Kidney (tissue), 14 donors: ENCODE data around the gene VIT. TPM values are rescaled to one million over a fixed set of nuclear protein-coding genes. Genes with fewer than 3 reads are reported as not detected.

Source experiments
- DNase-seq, 5 donors: peaks; one replicate each; pipeline ENCODE4 v3.0.0-alpha.2; 2013 to 2020
- FAIRE-seq: peaks from 2 replicates; lab custom pipeline; 2012; peaks lifted over from hg19 to GRCh38; lab: Jason Lieb, UNC
- H3K27ac ChIP-seq, 2 donors: one replicate each; pipeline ENCODE4 v1.7.0; 2013; ENCODE audit warnings: low read depth in 2 of 2, low read length in 2 of 2, inconsistent platforms in 1 of 2
- H3K27me3 ChIP-seq: one replicate; pipeline ENCODE4 v1.7.1; 2013; ENCODE audit warnings: low read length, inconsistent platforms; ENCODE audit not compliant: control insufficient read depth, insufficient read depth
- H3K36me3 ChIP-seq, 3 donors: one replicate each; pipeline versions ENCODE4 v1.7.0 to v1.7.1; 2013; ENCODE audit warnings: low read length in 3 of 3, control low read depth in 1 of 3, inconsistent platforms in 1 of 3; ENCODE audit not compliant: insufficient read depth in 3 of 3, control insufficient read depth in 2 of 3
- H3K4me1 ChIP-seq, 3 donors: one replicate each; pipeline versions ENCODE4 v1.7.0 to v1.7.1; 2013; ENCODE audit warnings: low read length in 3 of 3, inconsistent platforms in 1 of 3, low read depth in 1 of 3; ENCODE audit not compliant: control insufficient read depth in 2 of 3, insufficient read depth in 2 of 3
- H3K4me3 ChIP-seq, 3 donors: one replicate each; pipeline versions ENCODE4 v1.7.0 to v1.8.1; 2013; ENCODE audit warnings: low read length in 3 of 3, control low read depth in 1 of 3, inconsistent platforms in 1 of 3
- H3K9ac ChIP-seq, 3 donors: one replicate each; pipeline versions ENCODE4 v1.7.0 to v1.7.1; 2013; ENCODE audit warnings: low read length in 3 of 3, control low read depth in 1 of 3, inconsistent platforms in 1 of 3
- H3K9me3 ChIP-seq, 3 donors: one replicate each; pipeline versions ENCODE4 v1.7.0 to v1.7.1; 2013; ENCODE audit warnings: low read length in 3 of 3, control low read depth in 1 of 3, inconsistent platforms in 1 of 3; ENCODE audit not compliant: control insufficient read depth in 2 of 3, insufficient read depth in 1 of 3
- CTCF ChIP-seq: IDR thresholded peaks from 3 replicates; pipeline ENCODE4 v1.5.1; 2012; ENCODE audit warnings: mild to moderate bottlenecking, moderate library complexity, borderline replicate concordance; ENCODE audit not compliant: insufficient read depth; ENCODE audit errors: extremely low read depth
- intact Hi-C: fragments of 100-400 bp; cut with DNase I; formaldehyde crosslinking; loops from one replicate; pipeline ENCODE4 v1.11.1; 2022
- polyA plus RNA-seq: library from polyadenylated mRNA; stranded (reverse); fragments of 350-450 nt; fragmentation: Illumina TruSeq; extraction: RNeasy Lipid Tissue Mini Kit (QIAGEN cat#74804); gene quantifications from one replicate; pipeline ENCODE4 v1.2.3, GENCODE V29; 2014; ENCODE audit warnings: low read depth, low replicate concordance; ENCODE audit not compliant: insufficient read depth
- total RNA-seq: library from RNA; stranded (reverse); fragmentation: NEBNext Ultra II Directional; extraction: Animal tissue kit (Norgen Biotek cat#: 25700); gene quantifications from one replicate; pipeline ENCODE4 v1.2.1, GENCODE V29; 2021
- donor health status: control.
- donor health status: control.
- donor health status: control.
- donor health status: control.
- donor health status: control.
- donor health status: DM: yes; HTN: yes; CAD: no.
- donor health status: Normal renal cell carcinoma (clear cell type).

Gene VIT
- total and polyA plus RNA-seq, 2 donors from 2014 or later, result 0.15 TPM; not detected in 1

DNA sequence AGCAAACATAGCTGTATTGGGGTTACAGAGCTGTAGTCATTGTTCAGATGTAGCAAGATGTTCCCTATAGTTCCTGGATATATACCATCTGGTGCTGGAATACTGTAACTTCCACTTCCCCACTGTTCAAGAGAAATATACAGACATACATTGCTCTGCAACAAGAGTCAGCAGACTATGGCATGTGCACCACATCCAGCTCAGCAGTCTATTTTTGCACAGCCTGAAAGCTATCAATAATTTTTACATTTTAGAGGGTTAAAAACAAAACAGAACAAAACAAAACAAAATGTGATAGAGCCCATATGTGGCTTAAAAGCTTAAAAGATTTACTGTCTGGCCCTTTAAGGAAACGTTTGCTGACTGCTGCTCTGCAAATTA, 31.8 kb upstream of the VIT start:
- Histone ChIP-seq H3K9me3 (no peaks in the 10 kb centered on the region), H3K4me3 (no peak overlapping the region), H3K27me3 (no peaks in the 10 kb centered on the region), H3K4me1 (no peaks in the 10 kb centered on the region), H3K27ac (no peak overlapping the region), H3K9ac (no peak overlapping the region), H3K36me3 (no peaks in the 10 kb centered on the region)
- intact Hi-C loops, result no loop called here
- peak in 2 of 5 donors; percentile 67 to 89 for DNase-seq
- no peak for TF ChIP-seq CTCF
- no peak for FAIRE-seq

GRCh38 chr2:36667931-36668330, 28.6 kb upstream of the VIT start:
- H3K36me3 ChIP-seq, result no peaks in the 10 kb centered on the region
- DNase-seq (no peak), FAIRE-seq (no peak)
- no peaks in the 10 kb centered on the region for H3K27me3 ChIP-seq
- no peaks in the 10 kb centered on the region for H3K4me1 ChIP-seq
- TF ChIP-seq CTCF, result no peak
- no peak overlapping the region for H3K4me3 ChIP-seq
- no peak overlapping the region for H3K9ac ChIP-seq
- H3K9me3 ChIP-seq, result no peaks in the 10 kb centered on the region
- H3K27ac ChIP-seq, result no peak overlapping the region
- intact Hi-C loops, result no loop called here

DNA sequence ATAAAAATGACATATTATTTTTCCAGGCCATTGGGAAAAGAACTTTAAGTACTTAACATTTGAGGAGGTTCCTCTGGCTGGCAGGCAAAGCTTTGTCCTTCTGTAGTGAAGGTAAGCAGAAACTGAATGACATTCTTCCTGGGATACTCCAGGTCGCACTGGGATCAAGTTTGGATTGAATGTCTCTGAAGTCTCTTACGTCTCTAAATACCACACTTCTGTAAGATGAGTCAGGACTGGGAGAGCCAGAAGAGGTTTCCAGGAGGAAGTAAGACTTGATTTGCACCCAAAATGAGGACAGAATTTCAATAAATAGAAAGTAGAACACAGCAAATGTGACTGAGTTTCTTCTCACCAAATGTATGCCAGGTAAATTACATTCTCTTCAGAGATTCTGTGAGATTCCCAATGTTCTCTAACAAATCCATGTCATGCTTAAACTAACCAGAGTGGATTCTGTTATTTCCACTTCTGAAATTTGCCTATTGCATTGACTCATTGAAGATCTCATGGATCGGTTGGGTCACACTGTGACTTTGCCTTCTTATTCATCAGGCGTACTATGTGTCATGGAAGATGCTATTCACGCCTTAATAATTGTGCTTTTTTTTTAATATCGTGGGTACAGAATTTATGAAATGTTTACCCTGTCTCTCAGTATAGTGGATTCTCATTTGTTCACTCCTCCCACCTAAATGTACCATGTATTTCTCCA, 25.5 kb upstream of the VIT start:
- intact Hi-C loops, result no loop called here
- FAIRE-seq, result no peak

More for the DNA sequence above, 25.5 kb upstream of the VIT start:
- Histone ChIP-seq H3K27ac (no peak overlapping the region), H3K4me1 (no peaks in the 10 kb centered on the region), H3K4me3 (no peak overlapping the region), H3K36me3 (no peaks in the 10 kb centered on the region), H3K9ac (no peak overlapping the region), H3K27me3 (no peaks in the 10 kb centered on the region), H3K9me3 (no peaks in the 10 kb centered on the region)
- DNase-seq, result no peak
- no peak for TF ChIP-seq CTCF
